ENCODE data around the gene NABP2.
"Not testable (repeated sequence)": the region's sequence is repeated elsewhere in the genome, so short reads cannot be mapped to it uniquely, and the experiment has no call there.

The NABP2 gene

DNA sequence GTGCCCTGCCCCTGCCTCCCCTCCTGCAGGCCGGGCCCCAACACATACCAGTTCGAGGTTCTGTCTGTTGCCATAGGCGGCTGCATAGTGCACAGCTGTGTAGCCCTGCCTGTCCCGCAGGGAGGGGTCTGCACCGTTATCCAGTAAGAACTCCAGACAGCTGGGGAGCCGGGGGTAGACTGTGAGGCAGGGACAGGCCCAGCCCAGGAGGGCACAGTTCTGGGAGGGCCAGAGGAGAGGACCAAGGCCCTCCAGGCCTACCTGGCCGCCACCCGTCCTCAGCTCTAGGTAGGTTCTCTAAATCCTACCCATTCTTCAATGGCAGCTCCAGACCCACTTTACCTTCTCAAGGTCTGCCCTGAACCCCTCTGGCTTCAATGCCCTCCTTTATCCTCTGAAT, 24.6 kb downstream of the NABP2 start:
- no peak for DNase-seq

DNA sequence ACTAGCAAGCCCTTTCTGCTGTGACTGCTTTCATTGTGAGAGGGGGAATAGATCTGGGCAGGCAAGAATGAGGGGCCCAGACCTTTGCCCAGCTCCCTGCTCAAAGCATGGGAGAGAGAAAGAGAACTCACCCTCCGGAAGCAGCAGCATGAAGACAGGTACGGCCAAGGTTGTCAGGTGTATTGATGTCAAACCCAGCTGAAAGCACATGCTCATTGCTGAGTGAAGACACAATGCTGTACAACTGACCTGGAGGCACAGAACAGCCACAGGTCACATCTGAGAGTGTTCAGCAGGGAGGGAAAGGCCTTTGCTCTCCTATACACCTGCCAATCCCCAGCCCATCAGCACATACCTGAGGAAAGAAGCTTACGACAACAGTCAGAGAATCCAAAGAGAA, 28.5 kb downstream of the NABP2 start:
- no peak for DNase-seq

DNA sequence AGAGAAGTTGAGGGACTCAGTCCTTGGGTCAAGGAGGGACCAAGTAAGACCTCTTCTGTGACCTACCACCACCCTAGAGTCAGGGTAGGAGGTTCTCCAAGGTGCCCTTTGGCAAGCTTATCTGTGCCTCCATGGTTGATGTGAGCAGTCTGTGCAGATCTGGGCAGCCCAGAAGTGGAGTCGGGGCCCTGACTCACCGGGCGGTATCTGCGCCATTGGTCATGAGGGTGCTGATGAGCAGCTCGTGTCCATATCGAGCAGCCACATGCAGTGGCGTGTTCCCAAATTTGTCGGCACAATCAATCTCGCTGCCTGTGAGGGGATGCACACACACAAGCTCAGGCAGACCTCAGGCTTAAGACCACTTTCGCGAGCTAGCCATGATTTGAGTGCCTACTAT, 28.9 kb downstream of the NABP2 start:
- DNase-seq: no peak

DNA sequence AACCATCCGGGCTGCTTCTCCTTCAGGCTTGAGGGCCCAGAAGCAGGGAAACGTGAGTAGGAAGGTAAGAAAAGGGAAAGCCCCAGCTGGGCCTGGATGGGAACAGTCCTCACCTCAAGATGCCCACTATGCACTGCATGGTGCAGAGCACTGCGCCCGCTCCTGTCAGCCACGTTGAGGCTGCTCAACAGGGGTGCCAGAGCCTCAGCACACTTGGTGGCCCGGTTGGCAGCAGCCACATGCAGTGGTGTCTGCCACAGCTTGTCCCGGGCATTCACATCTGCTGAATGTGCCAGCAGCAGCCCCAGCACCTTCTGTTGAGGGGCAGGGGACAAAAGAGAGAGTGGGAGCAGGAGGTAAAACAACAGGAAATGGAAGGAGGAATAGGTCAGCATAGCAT, 31.5 kb downstream of the NABP2 start:
- no peak for DNase-seq

DNA sequence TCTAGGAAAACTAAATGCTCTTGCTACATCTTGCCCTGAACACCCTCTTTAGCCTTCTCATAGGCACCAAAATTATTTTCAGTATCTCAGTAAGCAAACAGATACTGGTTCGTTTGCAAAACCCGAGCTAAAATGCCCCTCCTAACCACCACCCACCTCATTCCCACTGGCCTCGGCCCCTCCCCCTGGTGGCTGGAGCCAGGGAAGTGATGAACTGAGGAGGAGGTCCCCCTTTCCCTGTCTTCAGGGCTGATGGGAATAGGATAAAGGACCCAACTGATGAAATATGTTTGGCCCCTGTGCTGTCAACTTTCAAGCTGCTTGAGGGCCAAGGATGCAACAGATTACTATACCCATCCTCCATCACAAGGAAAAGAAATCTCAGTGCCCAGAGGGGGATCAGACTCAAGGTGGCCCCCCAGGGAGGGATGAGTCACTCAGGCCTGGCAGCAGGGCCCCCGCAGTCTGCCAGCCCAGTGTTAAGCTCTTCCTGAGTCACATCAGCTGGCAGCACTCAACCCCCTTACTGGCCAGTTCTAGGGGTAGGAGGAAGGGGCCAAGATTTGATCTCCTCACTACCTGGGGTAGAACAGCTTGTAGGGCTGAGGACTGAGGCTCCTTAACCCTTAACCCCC, 32.3 kb downstream of the NABP2 start:
- DNase-seq: no peak

DNA sequence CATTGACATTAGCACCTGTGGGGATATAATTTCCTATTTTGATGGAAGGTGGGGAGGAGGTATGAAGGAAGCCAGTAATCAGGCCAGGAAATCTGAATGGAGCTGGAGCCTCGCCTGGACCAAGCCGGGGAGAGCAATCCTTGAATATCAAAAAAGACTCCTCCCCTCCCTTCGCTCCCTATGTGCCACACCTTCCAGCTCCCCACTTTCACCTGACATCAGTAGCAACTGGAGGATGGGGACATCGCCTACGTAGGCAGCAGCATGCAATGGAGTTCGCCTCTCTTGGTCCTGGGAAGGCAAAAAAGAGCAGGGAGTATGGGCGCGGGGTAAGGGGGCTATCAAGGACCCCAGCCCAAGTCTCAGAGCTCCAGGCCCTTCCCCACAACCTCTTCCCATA, 32.9 kb downstream of the NABP2 start:
- no peak for DNase-seq

DNA sequence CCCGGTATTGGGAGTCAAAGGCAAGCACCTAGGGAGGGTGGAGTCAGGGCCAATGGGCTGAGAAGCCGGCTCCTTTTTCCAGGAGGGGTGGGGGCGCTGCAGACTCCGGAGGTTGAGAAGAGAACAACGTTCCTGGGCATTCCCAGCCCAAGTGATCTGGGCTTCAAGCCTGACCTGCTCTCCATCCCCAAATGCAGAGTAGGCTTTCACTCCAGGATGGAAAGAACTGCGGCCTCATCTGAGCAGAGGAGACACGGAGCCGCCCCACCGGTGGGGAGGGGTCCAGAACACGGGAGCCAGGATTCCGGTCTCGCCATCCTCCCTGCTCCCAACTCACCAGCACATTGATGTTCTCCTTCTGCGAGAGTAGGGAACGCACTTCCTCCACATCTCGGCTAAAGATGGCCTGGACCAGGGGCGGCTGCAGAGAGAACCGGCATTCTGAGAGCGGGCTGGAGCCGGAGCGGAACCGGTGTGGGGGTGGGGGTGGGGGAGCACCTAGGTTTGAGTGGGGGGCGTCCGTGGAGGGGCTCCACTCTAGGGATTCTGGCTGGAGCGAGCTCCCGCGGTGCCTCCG, 33.4 kb downstream of the NABP2 start:
- peak in 1 of 2 donors; percentile 21 for DNase-seq

DNA sequence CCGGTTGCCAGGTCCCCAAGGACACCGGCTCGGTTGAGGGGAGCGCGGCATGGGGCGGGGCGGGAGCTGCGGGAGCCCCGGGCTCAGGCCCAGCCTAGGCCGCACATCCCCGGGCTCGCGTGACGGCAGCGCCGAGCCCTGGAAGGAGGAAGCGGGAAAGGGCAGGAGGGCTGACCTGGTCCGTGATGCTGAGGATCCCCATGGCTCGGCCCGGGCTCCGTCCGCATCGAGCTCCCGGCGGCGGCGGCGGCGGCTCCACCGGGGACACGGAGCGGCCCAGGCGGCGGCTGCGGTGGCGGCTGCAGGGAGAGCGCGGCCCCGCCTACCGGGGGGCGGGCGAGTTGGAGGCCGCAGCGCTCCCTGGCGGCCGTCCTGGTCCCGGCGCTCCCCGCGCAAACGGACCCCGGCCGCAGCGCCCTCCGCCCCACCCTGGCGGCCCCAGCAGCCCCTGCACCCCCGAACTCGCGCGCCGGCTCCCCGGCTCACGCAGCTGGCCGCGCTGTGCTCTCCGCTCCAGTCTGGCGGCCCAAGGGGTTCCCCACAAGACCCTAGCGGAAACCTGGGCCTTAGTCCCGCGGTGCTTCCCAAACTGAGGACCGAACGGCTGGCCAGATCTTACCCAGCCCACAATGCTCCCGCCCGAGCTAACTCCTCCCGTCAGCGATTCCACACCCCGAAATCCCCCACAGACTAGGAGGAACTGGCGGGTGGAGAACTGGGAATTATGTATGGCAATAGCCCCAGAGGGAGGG, 34.1 kb downstream of the NABP2 start, which contains the start of gene ANKRD52:
TSS of gene ANKRD52 (minus strand) at position 317 of the 752 bp plus-strand sequence. CDS start at position 202, 115 bp downstream.
- DNase-seq: peak; percentile 83 to 86

DNA sequence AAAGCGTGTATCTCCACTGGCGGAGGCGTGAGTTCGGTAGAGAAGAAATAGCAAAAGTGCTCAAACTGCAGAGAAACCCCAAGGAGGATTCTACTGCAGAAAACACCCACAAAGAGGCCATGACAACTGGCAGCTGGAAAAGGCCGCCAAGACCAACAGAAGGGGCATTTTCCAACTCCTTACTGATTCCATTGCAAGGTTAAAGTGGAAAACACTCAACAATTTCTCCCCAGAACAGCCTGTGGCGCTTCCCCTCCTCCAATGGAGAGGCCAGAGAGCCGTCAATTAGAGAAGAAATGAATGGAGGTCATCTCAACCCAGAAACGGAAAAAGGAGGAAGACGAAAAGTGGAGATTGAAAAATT, 34.7 kb downstream of the NABP2 start:
- no peak for DNase-seq

DNA sequence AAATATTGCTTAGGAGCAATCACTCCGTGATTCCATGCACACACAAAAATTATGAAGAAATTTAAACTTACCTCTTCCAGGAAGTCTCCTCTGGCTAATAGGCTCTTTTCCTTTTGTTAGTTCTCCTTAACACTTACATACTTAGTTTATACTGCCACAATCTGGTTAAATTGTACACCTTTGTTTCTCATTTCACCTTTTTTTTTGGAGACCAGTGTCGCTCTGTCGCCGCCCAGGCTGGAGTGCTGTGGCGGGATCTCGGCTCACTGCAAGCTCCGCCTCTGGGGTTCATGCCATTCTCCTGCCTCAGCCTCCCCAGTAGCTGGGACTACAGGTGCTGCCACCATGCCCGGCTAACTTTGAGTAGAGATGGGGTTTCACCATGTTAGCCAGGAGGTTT, 36.2 kb downstream of the NABP2 start:
- DNase-seq: no peak

DNA sequence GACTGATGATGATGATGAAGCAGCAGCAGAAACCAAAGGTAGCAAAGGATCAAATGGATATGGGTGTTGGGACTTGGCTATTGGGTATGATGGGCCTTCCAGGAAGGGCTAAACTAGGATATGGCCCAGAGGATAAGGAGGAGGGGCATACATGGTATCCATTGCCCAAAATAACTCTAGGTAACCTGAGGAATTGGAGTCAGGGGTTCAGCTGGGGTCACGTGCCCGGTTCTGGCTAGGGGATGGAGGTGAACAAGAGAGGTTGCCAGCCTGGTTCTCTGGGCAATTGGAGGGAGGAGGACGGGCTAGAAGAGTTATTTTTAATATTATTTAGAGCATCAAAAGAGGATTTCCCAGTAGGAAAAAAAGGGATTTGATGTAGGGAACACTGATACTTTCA, 36.8 kb downstream of the NABP2 start:
- no peak for DNase-seq

DNA sequence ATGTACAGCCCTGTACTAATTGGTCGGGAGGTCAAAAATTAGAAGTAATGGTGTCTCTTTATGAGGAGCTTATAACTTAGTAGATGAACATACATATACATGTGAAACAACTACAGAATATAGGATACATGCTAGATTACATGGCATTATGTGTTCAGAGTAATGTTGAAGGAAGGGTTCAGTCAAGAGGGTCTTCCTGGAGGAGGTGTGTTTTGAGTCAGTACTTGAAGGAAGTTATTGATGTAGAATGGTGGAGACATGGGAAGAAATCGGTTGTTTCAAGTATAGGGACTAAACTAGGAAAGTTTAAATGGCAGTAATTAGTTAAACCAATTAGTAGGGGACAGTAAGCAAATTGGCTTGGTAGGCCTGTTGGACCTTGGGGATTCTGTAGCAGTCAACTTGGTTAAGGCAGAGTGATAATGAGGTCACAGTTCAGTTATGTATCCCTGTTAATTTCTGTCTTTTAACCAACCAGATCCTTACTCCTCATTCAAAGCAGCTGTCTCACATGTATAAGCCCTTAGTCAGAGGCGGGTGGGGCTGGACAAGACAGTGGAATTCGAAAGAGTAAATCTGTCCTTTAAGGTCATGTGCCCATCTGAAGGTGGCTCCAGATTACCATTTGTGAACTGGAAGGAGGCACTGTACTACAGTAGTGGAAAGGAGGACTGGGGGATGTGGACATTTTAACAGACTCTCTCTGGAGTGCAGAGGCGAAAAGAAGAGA, 37.5 kb downstream of the NABP2 start:
- no peak for DNase-seq

DNA sequence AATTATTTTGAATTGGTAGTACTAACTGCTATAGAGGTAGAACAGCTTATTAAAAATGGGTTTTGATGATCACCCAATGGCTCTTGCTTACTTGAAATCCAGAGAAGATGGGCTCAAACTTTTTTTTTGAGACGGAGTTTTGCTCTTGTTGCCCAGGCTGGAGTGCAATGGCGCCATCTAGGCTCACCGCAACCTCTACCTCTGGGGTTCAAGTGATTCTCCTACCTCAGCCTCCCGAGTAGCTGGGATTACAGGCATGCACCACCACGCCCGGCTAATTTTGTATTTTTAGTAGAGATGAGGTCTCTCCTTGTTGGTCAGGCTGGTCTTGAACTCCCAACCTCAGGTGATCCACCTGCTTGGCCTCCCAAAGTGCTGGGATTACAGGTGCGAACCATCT, 38.8 kb downstream of the NABP2 start:
- peak in 1 of 2 donors; percentile 29 for DNase-seq

DNA sequence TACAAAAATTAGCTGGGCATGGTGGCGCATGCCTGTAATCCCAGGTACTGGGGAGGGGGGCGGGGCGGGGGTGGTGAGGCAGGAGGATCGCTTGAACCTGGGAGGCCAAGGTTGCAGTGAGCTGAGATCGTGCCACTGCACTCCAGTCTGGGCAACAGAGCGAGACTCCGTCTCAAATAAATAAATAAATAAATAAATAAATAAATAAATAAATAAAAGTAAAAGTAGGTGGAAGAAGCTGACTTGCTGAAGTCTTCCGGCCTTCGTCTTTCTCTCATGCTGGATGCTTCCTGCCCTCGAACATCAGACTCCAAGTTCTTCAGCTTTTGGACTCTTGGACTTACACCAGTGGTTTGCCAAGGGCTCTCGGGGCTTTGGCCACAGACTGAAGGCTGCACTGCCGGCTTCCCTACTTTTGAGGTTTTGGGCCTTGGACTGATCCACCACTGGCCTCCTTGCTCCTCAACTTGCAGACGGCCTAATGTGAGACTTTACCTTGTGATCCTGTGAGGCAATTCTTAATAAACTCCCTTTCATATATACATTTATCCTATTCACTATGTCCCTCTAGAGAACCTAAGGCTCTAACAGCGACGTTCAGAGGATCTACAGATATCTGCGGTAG, 42.0 kb downstream of the NABP2 start:
- not testable (repeated sequence) for DNase-seq

DNA sequence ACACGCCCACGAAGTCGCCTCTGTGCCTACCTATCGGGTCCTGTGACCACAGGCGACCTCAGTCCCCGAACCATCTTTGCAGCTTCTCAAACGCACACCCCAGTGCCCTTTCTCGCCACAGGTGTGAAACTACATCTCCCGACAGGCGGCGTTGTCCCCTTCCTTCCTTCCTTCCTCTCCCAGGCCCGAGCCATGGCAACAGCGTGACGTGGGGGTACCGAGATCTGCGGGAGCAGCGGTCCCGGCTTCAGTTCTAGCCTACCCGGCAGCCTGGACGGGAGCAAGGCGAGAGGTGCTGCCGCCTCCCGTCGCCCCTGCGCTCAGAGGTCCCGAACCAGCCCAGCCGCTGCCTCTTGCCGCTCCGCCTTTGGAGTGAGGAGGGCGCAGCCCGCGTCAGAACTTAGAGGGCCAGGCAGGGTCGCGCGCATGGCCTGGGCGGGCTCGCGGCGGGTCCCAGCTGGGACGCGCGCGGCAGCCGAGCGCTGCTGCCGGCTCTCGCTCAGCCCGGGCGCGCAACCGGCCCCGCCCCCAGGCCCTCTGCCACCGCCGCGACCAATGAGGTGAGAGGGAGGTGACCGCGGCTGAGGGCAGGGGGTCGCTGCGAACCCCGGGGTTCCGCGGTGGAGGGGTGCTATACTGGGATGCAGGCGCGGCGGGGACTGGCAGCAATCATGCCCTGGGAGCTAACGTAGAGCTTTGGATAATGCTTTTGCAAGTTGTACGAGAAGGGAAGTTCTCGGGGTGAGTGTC, 42.7 kb downstream of the NABP2 start, which contains the start of gene COQ10A:
TSS of gene COQ10A (plus strand) at position 250 of the 750 bp plus-strand sequence. CDS start at position 427, 177 bp downstream.
- peak; percentile 88 to 89 for DNase-seq

DNA sequence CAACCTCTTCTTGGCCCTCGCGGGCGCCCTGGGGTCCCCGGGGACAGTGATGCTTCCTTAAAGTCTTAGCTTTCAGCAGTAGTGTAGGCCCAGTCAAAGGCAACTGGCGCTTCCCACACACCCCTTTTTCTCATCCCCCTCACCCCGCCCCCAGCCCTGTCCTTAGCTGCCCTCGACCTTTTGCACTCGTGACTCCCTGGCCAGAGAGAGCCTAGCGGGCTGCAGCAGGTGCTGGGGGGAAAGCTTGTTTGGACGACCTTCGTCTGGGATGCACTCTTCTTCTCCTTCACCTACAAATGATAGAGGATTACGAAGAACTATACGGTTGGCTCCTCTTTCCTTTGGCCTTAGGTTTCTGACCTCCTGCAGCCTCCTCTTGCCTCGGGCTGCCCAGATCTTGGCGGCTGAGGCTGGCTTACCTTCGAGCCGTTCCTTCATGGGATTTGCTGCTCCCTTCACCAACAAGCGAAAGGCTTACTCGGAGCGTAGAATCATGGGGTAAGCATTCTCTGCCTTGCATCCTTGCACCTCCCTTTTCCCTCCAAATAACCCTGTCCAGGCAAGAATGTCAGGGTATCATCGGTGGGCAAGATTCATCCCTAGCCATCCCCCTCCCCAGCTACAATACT, 43.4 kb downstream of the NABP2 start:
- DNase-seq: no peak

DNA sequence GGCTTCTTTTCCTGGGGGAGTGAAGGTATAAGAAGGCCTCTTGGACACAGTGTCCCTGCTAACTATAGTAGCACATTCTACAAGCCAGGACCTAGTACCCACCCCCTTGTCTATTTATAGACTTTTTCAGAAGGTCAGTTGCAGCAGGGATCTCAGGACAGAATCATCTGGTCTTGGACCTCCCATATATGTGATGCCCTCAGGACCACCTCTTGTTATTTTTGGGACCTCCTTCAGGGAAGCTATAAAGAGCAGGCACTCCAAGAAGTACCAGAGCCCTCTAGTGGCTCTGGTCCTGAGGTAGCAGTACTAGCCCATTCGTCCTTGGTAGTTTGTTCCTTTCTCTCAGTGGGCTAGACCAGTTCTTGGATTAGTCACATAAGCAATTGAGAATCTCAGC, 46.9 kb downstream of the NABP2 start:
- DNase-seq: no peak

DNA sequence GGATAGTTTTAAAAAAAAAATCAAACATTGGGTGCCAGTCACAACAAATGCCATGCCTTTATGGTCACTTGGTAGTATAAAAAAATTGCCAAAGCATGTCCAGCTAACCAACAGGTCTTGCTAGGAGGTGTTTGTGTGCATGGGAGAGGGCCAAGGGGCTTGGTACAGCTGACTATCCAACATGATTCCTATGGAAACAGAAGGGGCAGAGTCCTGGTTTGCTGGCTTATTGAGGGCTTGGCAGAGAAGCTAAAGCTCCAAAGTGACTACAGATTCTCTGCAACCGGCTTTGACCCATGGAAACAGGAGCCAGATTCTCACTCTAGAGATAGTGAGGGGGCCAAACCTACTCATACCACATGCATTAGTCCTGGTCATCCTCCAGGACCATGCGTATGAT, 48.3 kb downstream of the NABP2 start:
- not testable (repeated sequence) for DNase-seq

DNA sequence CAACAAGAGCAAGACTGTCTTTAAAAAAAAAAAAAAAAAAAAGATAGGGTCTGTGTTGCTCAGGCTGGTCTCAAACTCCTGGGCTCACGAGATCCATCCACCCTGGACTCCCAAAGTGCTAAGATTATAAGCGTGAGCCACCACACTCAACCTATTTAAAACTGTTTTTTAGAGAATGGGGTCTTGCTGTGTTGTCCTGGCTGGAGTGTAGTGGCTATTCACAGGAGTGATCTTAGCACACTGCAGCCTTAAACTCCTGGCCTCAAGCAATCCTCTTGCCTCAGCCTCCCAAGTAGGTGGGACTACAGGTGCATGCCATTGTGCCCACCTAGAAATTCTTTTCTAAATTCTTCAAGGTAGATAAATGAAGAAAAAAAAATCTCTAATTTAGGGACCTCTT, 50.2 kb downstream of the NABP2 start:
- DNase-seq: no peak

DNA sequence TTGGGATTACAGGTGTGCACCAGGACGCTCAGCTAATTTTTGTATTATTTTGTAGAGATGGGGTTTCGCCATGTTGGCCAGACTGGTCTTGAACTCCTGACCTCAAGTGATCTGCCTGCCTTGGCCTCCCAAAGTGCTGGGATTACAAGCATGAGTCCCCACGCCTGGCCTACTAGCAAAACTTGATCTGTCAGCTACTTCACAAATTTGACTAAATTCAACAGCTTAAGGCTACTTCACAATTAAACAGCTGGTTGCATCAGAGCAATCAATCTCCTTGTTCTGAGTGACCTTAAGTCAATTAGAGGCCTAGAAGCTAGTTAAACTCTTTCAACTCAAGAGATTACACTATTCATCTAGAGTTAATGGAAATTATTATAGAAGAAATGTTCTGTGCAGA, 54.8 kb downstream of the NABP2 start:
- DNase-seq: no peak

Measured in stimulated activated CD4-positive, alpha-beta T cell treated with anti-CD3 and anti-CD28 coated beads, Interleukin-2, amount 100 ng/mL, for 24 hours (primary cell).